ENCODE measurements around the gene NR6A1.

Gene NR6A1

GRCh38 chr9:124663046-124663961, 107.8 kb downstream of the NR6A1 start:
- H3K4me3 ChIP-seq (replicated peaks; ENCODE audit: low read depth, low read length): no peak overlapping the region
- TF ChIP-seq, protein P1, sequence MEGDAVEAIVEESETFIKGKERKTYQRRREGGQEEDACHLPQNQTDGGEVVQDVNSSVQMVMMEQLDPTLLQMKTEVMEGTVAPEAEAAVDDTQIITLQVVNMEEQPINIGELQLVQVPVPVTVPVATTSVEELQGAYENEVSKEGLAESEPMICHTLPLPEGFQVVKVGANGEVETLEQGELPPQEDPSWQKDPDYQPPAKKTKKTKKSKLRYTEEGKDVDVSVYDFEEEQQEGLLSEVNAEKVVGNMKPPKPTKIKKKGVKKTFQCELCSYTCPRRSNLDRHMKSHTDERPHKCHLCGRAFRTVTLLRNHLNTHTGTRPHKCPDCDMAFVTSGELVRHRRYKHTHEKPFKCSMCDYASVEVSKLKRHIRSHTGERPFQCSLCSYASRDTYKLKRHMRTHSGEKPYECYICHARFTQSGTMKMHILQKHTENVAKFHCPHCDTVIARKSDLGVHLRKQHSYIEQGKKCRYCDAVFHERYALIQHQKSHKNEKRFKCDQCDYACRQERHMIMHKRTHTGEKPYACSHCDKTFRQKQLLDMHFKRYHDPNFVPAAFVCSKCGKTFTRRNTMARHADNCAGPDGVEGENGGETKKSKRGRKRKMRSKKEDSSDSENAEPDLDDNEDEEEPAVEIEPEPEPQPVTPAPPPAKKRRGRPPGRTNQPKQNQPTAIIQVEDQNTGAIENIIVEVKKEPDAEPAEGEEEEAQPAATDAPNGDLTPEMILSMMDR (IDR thresholded peaks at IDR 0.05; ENCODE audit: insufficient read depth, low read length, poor library complexity, severe bottlenecking): no peak
- no peak for DNase-seq (ENCODE audit: extremely low read depth, insufficient read length)
- no peaks in the 10 kb centered on the region for H3K27me3 ChIP-seq (replicated peaks; ENCODE audit: control insufficient read depth, insufficient read depth, low read length)
- H3K36me3 ChIP-seq (ENCODE audit: control insufficient read depth, insufficient read depth, low read length): no peaks in the 10 kb centered on the region

- no peak for DNase-seq (ENCODE audit: extremely low read depth, insufficient read length)
- Histone ChIP-seq H3K27me3 (replicated peaks; ENCODE audit: control insufficient read depth, insufficient read depth, low read length) (no peaks in the 10 kb centered on the region), H3K36me3 (ENCODE audit: control insufficient read depth, insufficient read depth, low read length) (no peaks in the 10 kb centered on the region), H3K4me3 (replicated peaks; ENCODE audit: low read depth, low read length) (no peak overlapping the region)
- TF ChIP-seq, protein P1 (IDR thresholded peaks at IDR 0.05; ENCODE audit: insufficient read depth, low read length, poor library complexity, severe bottlenecking): no peak
Measured at GRCh38 chr9:124662561-124662960, 108.5 kb downstream of the NR6A1 start.

- no peaks in the 10 kb centered on the region for H3K36me3 ChIP-seq (ENCODE audit: control insufficient read depth, insufficient read depth, low read length)
- no peak for DNase-seq (ENCODE audit: extremely low read depth, insufficient read length)
- H3K27me3 ChIP-seq (replicated peaks; ENCODE audit: control insufficient read depth, insufficient read depth, low read length): no peaks in the 10 kb centered on the region
- TF ChIP-seq, protein P1 (IDR thresholded peaks at IDR 0.05; ENCODE audit: insufficient read depth, low read length, poor library complexity, severe bottlenecking): no peak
- H3K4me3 ChIP-seq (replicated peaks; ENCODE audit: low read depth, low read length): no peak overlapping the region
Measured at GRCh38 chr9:124661271-124661670, 109.8 kb downstream of the NR6A1 start.

DNA sequence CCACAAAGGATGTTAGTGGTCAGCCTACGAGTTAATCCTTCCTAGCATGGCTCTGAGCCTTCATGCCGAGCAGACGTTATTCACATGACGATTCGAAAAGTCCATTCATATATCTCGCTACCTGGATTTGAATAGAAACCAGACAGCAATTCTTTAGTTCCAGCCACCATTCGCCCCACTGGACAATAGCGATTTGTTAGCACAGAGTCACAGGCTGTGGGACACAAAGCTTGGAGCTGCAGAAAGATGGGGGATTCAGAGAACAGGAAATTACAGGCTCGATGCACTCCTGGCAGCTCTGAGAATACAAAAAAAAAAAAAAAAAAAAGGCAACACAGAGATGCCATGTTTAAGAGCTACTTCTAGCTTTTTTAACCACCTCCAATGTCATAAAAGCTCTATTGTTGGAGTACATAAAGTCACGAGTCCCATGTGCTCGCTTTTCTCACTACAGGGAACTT, 110.7 kb downstream of the NR6A1 start:
- Histone ChIP-seq H3K27me3 (replicated peaks; ENCODE audit: control insufficient read depth, insufficient read depth, low read length) (no peaks in the 10 kb centered on the region), H3K36me3 (ENCODE audit: control insufficient read depth, insufficient read depth, low read length) (no peaks in the 10 kb centered on the region), H3K4me3 (replicated peaks; ENCODE audit: low read depth, low read length) (peak overlapping the region; percentile 66)
- TF ChIP-seq, protein P1 (IDR thresholded peaks at IDR 0.05; ENCODE audit: insufficient read depth, low read length, poor library complexity, severe bottlenecking): no peak
- peak; percentile 20 for DNase-seq (ENCODE audit: extremely low read depth, insufficient read length)

GRCh38 chr9:124659099-124659659, 111.9 kb downstream of the NR6A1 start:
- Histone ChIP-seq H3K36me3 (ENCODE audit: control insufficient read depth, insufficient read depth, low read length) (no peaks in the 10 kb centered on the region), H3K4me3 (replicated peaks; ENCODE audit: low read depth, low read length) (peak overlapping the region; percentile 66), H3K27me3 (replicated peaks; ENCODE audit: control insufficient read depth, insufficient read depth, low read length) (no peaks in the 10 kb centered on the region)
- TF ChIP-seq, protein P1 (IDR thresholded peaks at IDR 0.05; ENCODE audit: insufficient read depth, low read length, poor library complexity, severe bottlenecking): no peak
- peak; percentile 82 for DNase-seq (ENCODE audit: extremely low read depth, insufficient read length)
